SU-DHL-6 (cell line): ENCODE measurements around the gene SYT10.
"Not testable (repeated sequence)": the region's sequence is repeated elsewhere in the genome, so short reads cannot be mapped to it uniquely, and the experiment has no call there.

Experiments
- H2AFZ ChIP-seq: fragments of 200-600 bp; sonication (generic); 2 replicates; pipeline ENCODE4 v1.6.1; 2014; ENCODE audit warnings: low read depth, mild to moderate bottlenecking, moderate library complexity, mixed read lengths, antibody characterized with exemption, low read length; ENCODE audit not compliant: severe bottlenecking
- H3F3A ChIP-seq: fragments of 200-600 bp; shearing (Covaris generic); 2 replicates; pipeline ENCODE4 v1.6.0; 2016; ENCODE audit warnings: antibody characterized with exemption, mild to moderate bottlenecking; ENCODE audit not compliant: insufficient read depth
- H3K27ac ChIP-seq: fragments of 200-600 bp; sonication (generic); 2 replicates; pipeline ENCODE4 v1.5.1; 2016; ENCODE audit warnings: low read depth, mild to moderate bottlenecking, low read length, moderate library complexity, mixed read lengths
- H3K27me3 ChIP-seq: fragments of 200-600 bp; sonication (generic), shearing (Covaris generic); 2 replicates; pipeline ENCODE4 v1.6.0; 2014; ENCODE audit warnings: mild to moderate bottlenecking, low read length
- H3K36me3 ChIP-seq: fragments of 200-600 bp; sonication (generic); 2 replicates; pipeline ENCODE4 v1.6.1; 2014; ENCODE audit warnings: mild to moderate bottlenecking, low read length, mixed read lengths
- H3K4me2 ChIP-seq: fragments of 300-600, 200-600 bp; shearing (Covaris generic), sonication (generic); 2 replicates; pipeline ENCODE4 v1.6.0; 2014; ENCODE audit warnings: low read length, low read depth, mild to moderate bottlenecking; ENCODE audit not compliant: poor library complexity, severe bottlenecking
- H3K4me3 ChIP-seq: fragments of 200-600 bp; sonication (generic); 2 replicates; pipeline ENCODE4 v1.5.1; 2014; ENCODE audit warnings: antibody characterized with exemption, low read length, mild to moderate bottlenecking, mixed read lengths; ENCODE audit not compliant: insufficient read depth, poor library complexity, severe bottlenecking
- H3K79me2 ChIP-seq: fragments of 200-600 bp; sonication (generic); 2 replicates; pipeline ENCODE4 v1.6.1; 2014; ENCODE audit warnings: mild to moderate bottlenecking, low read length, moderate library complexity; ENCODE audit not compliant: insufficient read depth
- H3K9ac ChIP-seq: fragments of 200-600 bp; sonication (generic); 2 replicates; pipeline ENCODE4 v1.7.0; 2014; ENCODE audit warnings: mild to moderate bottlenecking, low read length
- H3K9me2 ChIP-seq: fragments of 200-600 bp; sonication (generic); replicated peaks from 2 replicates; pipeline ENCODE4 v1.6.1; 2014; ENCODE audit warnings: low read length; ENCODE audit not compliant: insufficient read depth
- H3K9me3 ChIP-seq: fragments of 200-600 bp; sonication (generic); 2 replicates; pipeline ENCODE4 v1.6.1; 2014; ENCODE audit warnings: low read length, mixed read lengths; ENCODE audit not compliant: insufficient read depth
- H4K20me1 ChIP-seq: fragments of 200-600 bp; sonication (generic); 2 replicates; pipeline ENCODE4 v1.6.1; 2014; ENCODE audit warnings: low read depth, mild to moderate bottlenecking, antibody characterized with exemption, low read length, moderate library complexity, mixed read lengths
- EZH2phosphoT487 ChIP-seq: fragments of 200-600 bp; sonication (generic), shearing (Covaris generic); conservative IDR thresholded peaks from 2 replicates; pipeline ENCODE4 v1.6.1; 2018; ENCODE audit warnings: mild to moderate bottlenecking, antibody characterized with exemption, low read length, moderate library complexity, mixed read lengths
- TF ChIP-seq, protein P1 (sequence below): fragments of 200-600 bp; sonication (generic); IDR thresholded peaks from one replicate; pipeline ENCODE4 v1.5.1; 2017; ENCODE audit warnings: antibody characterized with exemption, mild to moderate bottlenecking, low read length, moderate library complexity; ENCODE audit not compliant: insufficient read depth, poor library complexity, severe bottlenecking

The SYT10 gene

DNA sequence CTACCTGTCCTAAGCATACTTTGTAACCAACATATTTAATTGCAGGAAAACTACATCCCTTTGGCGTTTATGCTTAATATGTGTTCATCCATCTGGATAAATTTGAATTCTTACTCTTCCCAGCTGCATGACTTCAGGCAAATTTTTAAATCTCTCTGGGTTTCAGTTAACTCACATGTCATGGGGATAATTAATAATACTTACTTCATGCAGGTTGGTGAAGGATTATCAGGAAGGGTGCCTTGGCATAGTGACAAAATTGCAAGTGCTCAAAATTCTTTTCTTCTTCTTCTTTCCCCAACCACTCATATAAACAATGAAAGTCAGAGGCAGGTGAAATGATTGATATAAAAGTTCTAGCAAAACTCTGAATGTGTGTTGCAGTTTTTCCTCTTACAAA, 15.9 kb downstream of the SYT10 start:
- Histone ChIP-seq H3K27me3 (no peaks in the 10 kb centered on the region), H3F3A (no peaks in the 10 kb centered on the region), H3K79me2 (no peaks in the 10 kb centered on the region), H2AFZ (no peak overlapping the region), H3K9me3 (no peaks in the 10 kb centered on the region), H3K4me2 (no peak overlapping the region), H3K9ac (no peak overlapping the region), H3K27ac (no peak overlapping the region), H3K4me3 (no peak overlapping the region), H3K9me2 (no peaks in the 10 kb centered on the region), H4K20me1 (0 out of 2 replicates have a peak, but pooled peaks cover 4% of the 10 kb centered on the region), H3K36me3 (no peaks in the 10 kb centered on the region)
- no peak for TF ChIP-seq EZH2phosphoT487
- TF ChIP-seq, protein P1, sequence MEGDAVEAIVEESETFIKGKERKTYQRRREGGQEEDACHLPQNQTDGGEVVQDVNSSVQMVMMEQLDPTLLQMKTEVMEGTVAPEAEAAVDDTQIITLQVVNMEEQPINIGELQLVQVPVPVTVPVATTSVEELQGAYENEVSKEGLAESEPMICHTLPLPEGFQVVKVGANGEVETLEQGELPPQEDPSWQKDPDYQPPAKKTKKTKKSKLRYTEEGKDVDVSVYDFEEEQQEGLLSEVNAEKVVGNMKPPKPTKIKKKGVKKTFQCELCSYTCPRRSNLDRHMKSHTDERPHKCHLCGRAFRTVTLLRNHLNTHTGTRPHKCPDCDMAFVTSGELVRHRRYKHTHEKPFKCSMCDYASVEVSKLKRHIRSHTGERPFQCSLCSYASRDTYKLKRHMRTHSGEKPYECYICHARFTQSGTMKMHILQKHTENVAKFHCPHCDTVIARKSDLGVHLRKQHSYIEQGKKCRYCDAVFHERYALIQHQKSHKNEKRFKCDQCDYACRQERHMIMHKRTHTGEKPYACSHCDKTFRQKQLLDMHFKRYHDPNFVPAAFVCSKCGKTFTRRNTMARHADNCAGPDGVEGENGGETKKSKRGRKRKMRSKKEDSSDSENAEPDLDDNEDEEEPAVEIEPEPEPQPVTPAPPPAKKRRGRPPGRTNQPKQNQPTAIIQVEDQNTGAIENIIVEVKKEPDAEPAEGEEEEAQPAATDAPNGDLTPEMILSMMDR, result no peak

DNA sequence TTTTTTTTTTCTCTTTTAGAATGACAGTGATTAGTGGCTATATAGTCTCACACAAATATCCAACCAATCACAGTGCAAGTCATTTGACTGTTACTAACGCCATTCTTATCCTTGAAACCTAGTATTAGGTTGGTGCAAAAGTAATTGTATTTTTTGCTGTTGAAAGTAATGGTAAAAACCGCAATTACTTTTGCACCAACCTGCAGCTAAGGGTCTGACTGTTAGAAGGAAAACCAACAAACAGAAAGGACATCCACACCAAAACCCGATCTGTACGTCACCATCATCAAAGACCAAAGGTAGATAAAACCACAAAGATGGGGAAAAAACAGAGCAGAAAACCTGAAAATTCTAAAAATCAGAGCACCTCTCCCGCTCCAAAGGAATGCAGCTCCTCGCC, 27.2 kb downstream of the SYT10 start:
- H3K36me3 ChIP-seq, H3K9ac ChIP-seq, H3K9me2 ChIP-seq, H3K79me2 ChIP-seq, H3K4me3 ChIP-seq, H3K9me3 ChIP-seq, H3K27ac ChIP-seq, H3K4me2 ChIP-seq, H3K27me3 ChIP-seq, H3F3A ChIP-seq, H4K20me1 ChIP-seq, H2AFZ ChIP-seq: not testable (repeated sequence)

DNA sequence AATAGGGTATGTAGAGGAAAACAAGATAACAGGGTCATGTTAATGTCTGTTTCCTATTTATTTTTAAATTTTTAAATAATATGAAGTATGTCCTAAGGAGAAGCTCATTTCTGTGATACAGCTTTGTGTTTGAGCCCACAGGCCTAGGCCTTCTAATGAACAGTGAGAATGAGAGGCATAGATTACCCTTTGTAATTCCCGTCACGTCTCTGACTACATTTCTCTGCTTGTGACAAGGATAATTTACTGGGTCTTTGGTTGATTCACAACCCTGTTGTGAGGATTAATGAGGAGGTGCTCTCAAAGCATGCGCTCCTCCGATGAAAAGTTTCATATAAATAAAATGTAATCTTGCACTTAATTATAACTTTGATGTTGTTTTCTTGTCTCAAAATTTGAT, 56.1 kb downstream of the SYT10 start:
- H3K9ac ChIP-seq, result no peak overlapping the region
- no peaks in the 10 kb centered on the region for H3F3A ChIP-seq
- no peaks in the 10 kb centered on the region for H3K9me3 ChIP-seq
- H3K9me2 ChIP-seq, result no peaks in the 10 kb centered on the region
- no peak for TF ChIP-seq EZH2phosphoT487
- no peaks in the 10 kb centered on the region for H3K79me2 ChIP-seq
- H3K4me3 ChIP-seq, result no peak overlapping the region
- no peak overlapping the region for H3K4me2 ChIP-seq
- H4K20me1 ChIP-seq, result no peaks in the 10 kb centered on the region
- H3K27me3 ChIP-seq, result no peaks in the 10 kb centered on the region
- no peak overlapping the region for H2AFZ ChIP-seq
- no peak overlapping the region for H3K27ac ChIP-seq
- no peaks in the 10 kb centered on the region for H3K36me3 ChIP-seq

DNA sequence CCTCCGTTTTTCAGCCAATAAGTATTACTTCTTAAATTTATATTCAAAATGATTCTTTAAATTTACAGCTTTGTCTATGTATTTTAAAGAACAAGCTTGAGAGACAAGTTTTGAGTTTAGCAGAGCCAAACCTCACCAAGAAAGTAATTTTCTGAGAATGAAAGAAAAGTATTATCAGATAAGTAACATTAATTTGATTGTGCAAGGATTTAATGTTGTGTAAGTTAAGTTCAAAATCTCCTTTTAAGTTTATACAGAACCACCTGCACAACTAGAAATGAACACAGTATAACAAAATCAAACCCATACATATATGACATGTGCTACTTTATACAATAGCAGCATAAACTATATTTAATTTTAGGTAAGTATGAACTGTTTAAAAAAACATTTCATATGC, 63.5 kb downstream of the SYT10 start:
- Histone ChIP-seq H3K4me3 (no peak overlapping the region), H3K27ac (no peak overlapping the region), H3K9me3 (no peaks in the 10 kb centered on the region), H2AFZ (no peak overlapping the region), H3K36me3 (no peaks in the 10 kb centered on the region), H3K79me2 (no peaks in the 10 kb centered on the region), H3K4me2 (no peak overlapping the region), H3K27me3 (no peaks in the 10 kb centered on the region), H4K20me1 (no peaks in the 10 kb centered on the region), H3K9ac (no peak overlapping the region), H3K9me2 (no peaks in the 10 kb centered on the region), H3F3A (no peaks in the 10 kb centered on the region)
- TF ChIP-seq EZH2phosphoT487, result no peak
- TF ChIP-seq, protein P1, result no peak
